SU-DHL-6 (cell line): ENCODE measurements around the gene MEGF6.

Experiments
- H2AFZ ChIP-seq: fragments of 200-600 bp; sonication (generic); 2 replicates; pipeline ENCODE4 v1.6.1; 2014; ENCODE audit warnings: low read depth, mild to moderate bottlenecking, moderate library complexity, mixed read lengths, antibody characterized with exemption, low read length; ENCODE audit not compliant: severe bottlenecking
- H3F3A ChIP-seq: fragments of 200-600 bp; shearing (Covaris generic); 2 replicates; pipeline ENCODE4 v1.6.0; 2016; ENCODE audit warnings: antibody characterized with exemption, mild to moderate bottlenecking; ENCODE audit not compliant: insufficient read depth
- H3K27ac ChIP-seq: fragments of 200-600 bp; sonication (generic); 2 replicates; pipeline ENCODE4 v1.5.1; 2016; ENCODE audit warnings: low read depth, mild to moderate bottlenecking, low read length, moderate library complexity, mixed read lengths
- H3K27me3 ChIP-seq: fragments of 200-600 bp; sonication (generic), shearing (Covaris generic); 2 replicates; pipeline ENCODE4 v1.6.0; 2014; ENCODE audit warnings: mild to moderate bottlenecking, low read length
- H3K36me3 ChIP-seq: fragments of 200-600 bp; sonication (generic); 2 replicates; pipeline ENCODE4 v1.6.1; 2014; ENCODE audit warnings: mild to moderate bottlenecking, low read length, mixed read lengths
- H3K4me2 ChIP-seq: fragments of 300-600, 200-600 bp; shearing (Covaris generic), sonication (generic); 2 replicates; pipeline ENCODE4 v1.6.0; 2014; ENCODE audit warnings: low read length, low read depth, mild to moderate bottlenecking; ENCODE audit not compliant: poor library complexity, severe bottlenecking
- H3K4me3 ChIP-seq: fragments of 200-600 bp; sonication (generic); 2 replicates; pipeline ENCODE4 v1.5.1; 2014; ENCODE audit warnings: antibody characterized with exemption, low read length, mild to moderate bottlenecking, mixed read lengths; ENCODE audit not compliant: insufficient read depth, poor library complexity, severe bottlenecking
- H3K79me2 ChIP-seq: fragments of 200-600 bp; sonication (generic); 2 replicates; pipeline ENCODE4 v1.6.1; 2014; ENCODE audit warnings: mild to moderate bottlenecking, low read length, moderate library complexity; ENCODE audit not compliant: insufficient read depth
- H3K9ac ChIP-seq: fragments of 200-600 bp; sonication (generic); 2 replicates; pipeline ENCODE4 v1.7.0; 2014; ENCODE audit warnings: mild to moderate bottlenecking, low read length
- H3K9me2 ChIP-seq: fragments of 200-600 bp; sonication (generic); replicated peaks from 2 replicates; pipeline ENCODE4 v1.6.1; 2014; ENCODE audit warnings: low read length; ENCODE audit not compliant: insufficient read depth
- H3K9me3 ChIP-seq: fragments of 200-600 bp; sonication (generic); 2 replicates; pipeline ENCODE4 v1.6.1; 2014; ENCODE audit warnings: low read length, mixed read lengths; ENCODE audit not compliant: insufficient read depth
- H4K20me1 ChIP-seq: fragments of 200-600 bp; sonication (generic); 2 replicates; pipeline ENCODE4 v1.6.1; 2014; ENCODE audit warnings: low read depth, mild to moderate bottlenecking, antibody characterized with exemption, low read length, moderate library complexity, mixed read lengths
- CTCF ChIP-seq: fragments of 200-600 bp; sonication (generic); IDR thresholded peaks from one replicate; pipeline ENCODE4 v1.5.1; 2017; ENCODE audit warnings: antibody characterized with exemption, mild to moderate bottlenecking, low read length, moderate library complexity; ENCODE audit not compliant: insufficient read depth, poor library complexity, severe bottlenecking
- EZH2phosphoT487 ChIP-seq: fragments of 200-600 bp; sonication (generic), shearing (Covaris generic); conservative IDR thresholded peaks from 2 replicates; pipeline ENCODE4 v1.6.1; 2018; ENCODE audit warnings: mild to moderate bottlenecking, antibody characterized with exemption, low read length, moderate library complexity, mixed read lengths

Gene MEGF6

GRCh38 chr1:3523980-3524379 lies 87.3 kb downstream of the MEGF6 start:
- Histone ChIP-seq H3K4me2 (no peak overlapping the region), H3F3A (no peaks in the 10 kb centered on the region), H2AFZ (no peak overlapping the region), H3K79me2 (no peaks in the 10 kb centered on the region), H3K27me3 (no peaks in the 10 kb centered on the region), H4K20me1 (no peaks in the 10 kb centered on the region), H3K36me3 (no peaks in the 10 kb centered on the region), H3K9me3 (no peaks in the 10 kb centered on the region), H3K9ac (no peak overlapping the region), H3K27ac (no peak overlapping the region), H3K9me2 (no peaks in the 10 kb centered on the region), H3K4me3 (no peak overlapping the region)
- TF ChIP-seq CTCF (no peak), EZH2phosphoT487 (no peak)

GRCh38 chr1:3522564-3523265 lies 88.6 kb downstream of the MEGF6 start:
- H3F3A ChIP-seq, result no peaks in the 10 kb centered on the region
- no peak for TF ChIP-seq EZH2phosphoT487
- TF ChIP-seq CTCF, result no peak
- no peak overlapping the region for H3K4me2 ChIP-seq

GRCh38 chr1:3522112-3522511 lies 89.2 kb downstream of the MEGF6 start:
- Histone ChIP-seq H3F3A (no peaks in the 10 kb centered on the region), H3K4me2 (no peak overlapping the region), H2AFZ (no peak overlapping the region), H3K4me3 (no peak overlapping the region), H3K9me2 (no peaks in the 10 kb centered on the region), H3K27ac (no peak overlapping the region), H3K9me3 (no peaks in the 10 kb centered on the region), H3K9ac (no peak overlapping the region), H3K36me3 (no peaks in the 10 kb centered on the region), H4K20me1 (no peaks in the 10 kb centered on the region), H3K79me2 (no peaks in the 10 kb centered on the region), H3K27me3 (no peaks in the 10 kb centered on the region)
- TF ChIP-seq CTCF, result no peak
- TF ChIP-seq EZH2phosphoT487, result no peak

More at GRCh38 chr1:3522564-3523265, 88.6 kb downstream of the MEGF6 start:
- Histone ChIP-seq H3K4me3 (no peak overlapping the region), H3K9me2 (no peaks in the 10 kb centered on the region), H3K9ac (no peak overlapping the region), H3K36me3 (no peaks in the 10 kb centered on the region), H3K79me2 (no peaks in the 10 kb centered on the region), H4K20me1 (no peaks in the 10 kb centered on the region), H3K27me3 (no peaks in the 10 kb centered on the region), H3K9me3 (no peaks in the 10 kb centered on the region), H3K27ac (no peak overlapping the region), H2AFZ (no peak overlapping the region)
